SK-N-SH treated with all-trans-retinoic acid at 6 μM for 48 hours (cell line): Measurements from ENCODE around the gene ARL6IP4.

ENCODE experiments used
- ATAC-seq: fragments of 200-7000 bp; cut with Tn5 transposase; 3 replicates; pipeline ENCODE4 v1.9.1; 2020; ENCODE audit warnings: mild to moderate bottlenecking, moderate library complexity
- ARNTL ChIP-seq: fragments of 450-650 bp; formaldehyde crosslinking; IDR thresholded peaks from 2 replicates; pipeline ENCODE4 v1.5.0; 2020; ENCODE audit warnings: low read depth, mild to moderate bottlenecking, moderate library complexity, borderline replicate concordance
- BACH2 ChIP-seq: fragments of 250-450 bp; sonication (Bioruptor Pico); IDR thresholded peaks from 2 replicates; pipeline ENCODE4 v1.9.0; 2021; ENCODE audit warnings: mild to moderate bottlenecking, borderline replicate concordance
- CSDC2 ChIP-seq: fragments of 250-450 bp; sonication (Bioruptor Pico); IDR thresholded peaks from 2 replicates; pipeline ENCODE4 v1.5.0; 2020; ENCODE audit warnings: mild to moderate bottlenecking, moderate library complexity
- ESRRG ChIP-seq: fragments of 250-450 bp; sonication (Bioruptor Pico); IDR thresholded peaks from 2 replicates; pipeline ENCODE4 v1.6.1; 2021; ENCODE audit warnings: mild to moderate bottlenecking
- GLIS3 ChIP-seq: fragments of 250-450 bp; sonication (Bioruptor Pico); IDR thresholded peaks from 2 replicates; pipeline ENCODE4 v1.5.0; 2020; ENCODE audit warnings: mild to moderate bottlenecking, moderate library complexity
- ISL1 ChIP-seq: fragments of 250-450 bp; sonication (Bioruptor Pico); IDR thresholded peaks from 2 replicates; pipeline ENCODE4 v2.1.2; 2022; ENCODE audit warnings: mild to moderate bottlenecking, moderate library complexity
- OSR1 ChIP-seq: fragments of 250-450 bp; sonication (Bioruptor Pico); IDR thresholded peaks from 2 replicates; pipeline ENCODE4 v1.8.0; 2022; ENCODE audit warnings: moderate library complexity, mild to moderate bottlenecking, inconsistent platforms
- PATZ1 ChIP-seq: fragments of 250-450 bp; sonication (Bioruptor Pico); IDR thresholded peaks from 2 replicates; pipeline ENCODE4 v1.8.0; 2020; ENCODE audit warnings: mild to moderate bottlenecking, moderate library complexity, borderline replicate concordance
- POU6F1 ChIP-seq: fragments of 250-450 bp; sonication (Bioruptor Pico); IDR thresholded peaks from 2 replicates; pipeline ENCODE4 v1.8.0; 2021; ENCODE audit warnings: low read depth, mild to moderate bottlenecking, moderate library complexity, borderline replicate concordance
- PPARA ChIP-seq: fragments of 250-450 bp; sonication (Bioruptor Pico); IDR thresholded peaks from 2 replicates; pipeline ENCODE4 v1.5.0; 2020; ENCODE audit warnings: mild to moderate bottlenecking, borderline replicate concordance
- RARB ChIP-seq: fragments of 250-450 bp; sonication (Bioruptor Pico); IDR thresholded peaks from 2 replicates; pipeline ENCODE4 v1.8.0; 2021; ENCODE audit warnings: mild to moderate bottlenecking, moderate library complexity
- SNAI2 ChIP-seq: fragments of 250-450 bp; sonication (Bioruptor Pico); IDR thresholded peaks from 2 replicates; pipeline ENCODE4 v1.5.0; 2020; ENCODE audit warnings: mild to moderate bottlenecking, moderate library complexity
- TCF4 ChIP-seq: fragments of 250-450 bp; sonication (Bioruptor Pico); IDR thresholded peaks from 2 replicates; pipeline ENCODE4 v1.8.0; 2021; ENCODE audit warnings: mild to moderate bottlenecking, moderate library complexity, borderline replicate concordance
- TOX ChIP-seq: fragments of 250-450 bp; sonication (Bioruptor Pico); IDR thresholded peaks from 2 replicates; pipeline ENCODE4 v1.8.0; 2021; ENCODE audit warnings: mild to moderate bottlenecking, moderate library complexity, borderline replicate concordance
- ZC3H10 ChIP-seq: fragments of 250-450 bp; sonication (Bioruptor Pico); IDR thresholded peaks from 2 replicates; pipeline ENCODE4 v1.5.1; 2021; ENCODE audit warnings: mild to moderate bottlenecking, moderate library complexity
- ZFP3 ChIP-seq: fragments of 250-450 bp; sonication (Bioruptor Pico); IDR thresholded peaks from 2 replicates; pipeline ENCODE4 v1.5.0; 2020; ENCODE audit warnings: mild to moderate bottlenecking, moderate library complexity
- ZFP30 ChIP-seq: fragments of 450-650 bp; formaldehyde crosslinking; IDR thresholded peaks from 2 replicates; pipeline ENCODE4 v1.5.0; 2022; ENCODE audit warnings: mild to moderate bottlenecking, moderate library complexity
- ZNF70 ChIP-seq: fragments of 450-650 bp; formaldehyde crosslinking; IDR thresholded peaks from 2 replicates; pipeline ENCODE4 v1.5.0; 2020; ENCODE audit warnings: mild to moderate bottlenecking, moderate library complexity
- ZNF8 ChIP-seq: fragments of 450-650 bp; formaldehyde crosslinking; IDR thresholded peaks from 2 replicates; pipeline ENCODE4 v1.5.0; 2020; ENCODE audit warnings: mild to moderate bottlenecking, moderate library complexity
- TF ChIP-seq, protein P1 (sequence below): fragments of 250-450 bp; sonication (Bioruptor Pico); IDR thresholded peaks from 2 replicates; pipeline ENCODE4 v1.5.1; 2020; ENCODE audit warnings: low read depth, mild to moderate bottlenecking, moderate library complexity
- TF ChIP-seq, protein P2 (sequence below): fragments of 250-450 bp; sonication (Bioruptor Pico); IDR thresholded peaks from 2 replicates; pipeline ENCODE4 v1.5.1; 2021; ENCODE audit warnings: mild to moderate bottlenecking, moderate library complexity

The ARL6IP4 gene

GRCh38 chr12:122948605-122949004, 31.9 kb upstream of the ARL6IP4 start:
- no peak for ATAC-seq
- TF ChIP-seq OSR1 (CRISPR knock-in tag) (no peak), ARNTL (CRISPR knock-in tag) (no peak), ISL1 (no peak), ZNF8 (CRISPR knock-in tag) (no peak), POU6F1 (CRISPR knock-in tag) (no peak), TCF4 (CRISPR knock-in tag) (no peak), GLIS3 (CRISPR knock-in tag) (no peak), PATZ1 (no peak), ZC3H10 (no peak), CSDC2 (CRISPR knock-in tag) (no peak), SNAI2 (CRISPR knock-in tag) (no peak), RARB (CRISPR knock-in tag) (no peak)
- TF ChIP-seq, all 23 proteins: peak for 0

DNA sequence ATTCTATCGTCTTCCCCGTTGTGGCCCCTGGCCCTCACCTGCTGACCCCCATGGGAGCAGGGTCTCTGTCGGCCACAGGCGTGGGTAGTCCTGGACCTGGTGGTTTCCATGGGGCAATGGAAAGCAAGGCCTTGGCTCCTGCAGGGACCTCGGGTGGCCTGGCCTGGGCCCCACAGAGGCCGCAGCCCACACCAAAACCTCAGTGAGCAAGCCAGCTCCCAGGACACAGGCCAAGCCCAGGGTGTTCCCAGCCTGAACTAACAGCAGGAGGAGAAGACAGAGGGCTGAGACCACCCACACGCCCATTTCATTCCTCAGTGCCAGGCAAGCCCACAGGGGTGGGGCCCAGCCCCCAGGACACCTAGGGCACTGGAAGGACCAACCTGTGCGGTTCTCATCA, 31.1 kb upstream of the ARL6IP4 start:
- TF ChIP-seq RARB (CRISPR knock-in tag) = no peak
- TF ChIP-seq PPARA = no peak
- no peak for TF ChIP-seq CSDC2 (CRISPR knock-in tag)
- no peak for TF ChIP-seq SNAI2 (CRISPR knock-in tag)
- no peak for TF ChIP-seq POU6F1 (CRISPR knock-in tag)
- no peak for TF ChIP-seq BACH2 (CRISPR knock-in tag)
- no peak for TF ChIP-seq OSR1 (CRISPR knock-in tag)
- no peak for TF ChIP-seq ISL1
- ATAC-seq = no peak

DNA sequence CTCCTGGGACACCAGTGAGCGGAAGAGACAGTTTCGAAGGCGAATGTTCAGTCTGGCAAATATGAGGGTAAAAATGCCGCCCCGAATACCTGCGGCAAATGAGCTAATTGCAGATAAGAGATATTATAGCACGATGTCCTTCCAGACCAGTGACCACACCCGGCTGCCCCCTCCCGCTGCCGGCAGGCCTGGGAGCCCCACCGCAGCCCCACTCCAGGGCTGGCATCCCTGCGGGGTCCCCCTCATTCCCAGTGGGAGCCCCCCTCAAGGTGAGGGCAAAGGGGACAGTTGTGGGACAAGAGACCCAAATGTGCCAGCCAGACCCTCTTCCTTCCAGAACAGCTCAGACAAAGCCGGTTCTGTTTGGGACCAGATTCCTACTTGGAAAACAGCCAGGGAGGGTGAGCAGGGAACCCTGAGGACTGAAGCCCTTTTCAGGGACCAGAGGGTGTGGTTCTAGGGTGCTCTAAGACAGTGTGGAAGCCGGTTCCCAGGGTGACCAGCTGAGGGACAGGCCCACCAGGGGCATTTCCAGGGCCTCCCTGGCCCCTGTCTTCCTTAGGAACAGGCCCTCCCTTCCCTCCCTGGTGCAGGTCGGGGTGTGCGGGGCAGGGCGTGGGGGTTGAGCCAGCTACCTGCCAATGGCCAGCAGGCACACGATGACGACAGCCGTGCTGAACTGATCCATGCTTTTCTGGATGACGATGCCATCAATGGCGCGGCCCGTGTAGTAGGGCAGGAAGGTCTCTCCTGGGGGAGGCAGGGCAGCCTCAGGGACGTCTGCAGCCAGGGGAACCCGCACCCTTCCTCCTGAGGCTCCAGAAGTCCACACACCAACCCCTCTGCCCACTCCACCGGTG, 30.4 kb upstream of the ARL6IP4 start:
- no peak for ATAC-seq
- no peak for TF ChIP-seq ZFP30
- no peak for TF ChIP-seq ESRRG (CRISPR knock-in tag)
- TF ChIP-seq BACH2 (CRISPR knock-in tag) = no peak
- no peak for TF ChIP-seq ZC3H10
- TF ChIP-seq ZNF70 (CRISPR knock-in tag) = no peak
- TF ChIP-seq PATZ1 = no peak
- TF ChIP-seq OSR1 (CRISPR knock-in tag) = no peak
- TF ChIP-seq POU6F1 (CRISPR knock-in tag) = no peak
- TF ChIP-seq, protein P1, sequence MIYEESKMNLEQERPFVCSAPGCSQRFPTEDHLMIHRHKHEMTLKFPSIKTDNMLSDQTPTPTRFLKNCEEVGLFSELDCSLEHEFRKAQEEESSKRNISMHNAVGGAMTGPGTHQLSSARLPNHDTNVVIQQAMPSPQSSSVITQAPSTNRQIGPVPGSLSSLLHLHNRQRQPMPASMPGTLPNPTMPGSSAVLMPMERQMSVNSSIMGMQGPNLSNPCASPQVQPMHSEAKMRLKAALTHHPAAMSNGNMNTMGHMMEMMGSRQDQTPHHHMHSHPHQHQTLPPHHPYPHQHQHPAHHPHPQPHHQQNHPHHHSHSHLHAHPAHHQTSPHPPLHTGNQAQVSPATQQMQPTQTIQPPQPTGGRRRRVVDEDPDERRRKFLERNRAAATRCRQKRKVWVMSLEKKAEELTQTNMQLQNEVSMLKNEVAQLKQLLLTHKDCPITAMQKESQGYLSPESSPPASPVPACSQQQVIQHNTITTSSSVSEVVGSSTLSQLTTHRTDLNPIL = no peak
- TF ChIP-seq, protein P2, sequence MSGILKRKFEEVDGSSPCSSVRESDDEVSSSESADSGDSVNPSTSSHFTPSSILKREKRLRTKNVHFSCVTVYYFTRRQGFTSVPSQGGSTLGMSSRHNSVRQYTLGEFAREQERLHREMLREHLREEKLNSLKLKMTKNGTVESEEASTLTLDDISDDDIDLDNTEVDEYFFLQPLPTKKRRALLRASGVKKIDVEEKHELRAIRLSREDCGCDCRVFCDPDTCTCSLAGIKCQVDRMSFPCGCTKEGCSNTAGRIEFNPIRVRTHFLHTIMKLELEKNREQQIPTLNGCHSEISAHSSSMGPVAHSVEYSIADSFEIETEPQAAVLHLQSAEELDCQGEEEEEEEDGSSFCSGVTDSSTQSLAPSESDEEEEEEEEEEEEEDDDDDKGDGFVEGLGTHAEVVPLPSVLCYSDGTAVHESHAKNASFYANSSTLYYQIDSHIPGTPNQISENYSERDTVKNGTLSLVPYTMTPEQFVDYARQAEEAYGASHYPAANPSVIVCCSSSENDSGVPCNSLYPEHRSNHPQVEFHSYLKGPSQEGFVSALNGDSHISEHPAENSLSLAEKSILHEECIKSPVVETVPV (CRISPR knock-in tag) = no peak
- no peak for TF ChIP-seq TOX
- TF ChIP-seq ZNF8 (CRISPR knock-in tag) = no peak
- no peak for TF ChIP-seq PPARA
- no peak for TF ChIP-seq RARB (CRISPR knock-in tag)
- no peak for TF ChIP-seq ZFP3 (CRISPR knock-in tag)
